Activated T-helper 2 cell treated with anti-CD3 and anti-CD28 coated beads, Interferon-gamma antibody, Interleukin-2, Interleukin-4, amounts not matched to agents 10 μg/mL and 5 μg/mL and 100 μg/mL, durations not matched to agents 14 hours and 24 hours and 36 hours (primary cell): ENCODE measurements around the gene PCBP3. TPM values are rescaled to one million over a fixed set of nuclear protein-coding genes. Genes with fewer than 3 reads are reported as not detected.
"Not testable (repeated sequence)": the region's sequence is repeated elsewhere in the genome, so short reads cannot be mapped to it uniquely, and the experiment has no call there.

Source experiments
- DNase-seq: peaks from one replicate; pipeline ENCODE4 v3.0.0; 2021; ENCODE audit warnings: low spot score
- H3K27ac Mint-ChIP-seq: one replicate; pipeline ENCODE4 v1.8.0; 2021; ENCODE audit warnings: mixed read lengths
- H3K27me3 Mint-ChIP-seq: one replicate; pipeline ENCODE4 v1.8.0; 2021; ENCODE audit warnings: low read depth, mixed read lengths
- H3K36me3 Mint-ChIP-seq: one replicate; pipeline ENCODE4 v1.8.0; 2021; ENCODE audit warnings: low read depth, mixed read lengths
- H3K4me1 Mint-ChIP-seq: one replicate; pipeline ENCODE4 v1.8.0; 2021; ENCODE audit warnings: low read depth, mixed read lengths
- H3K4me3 Mint-ChIP-seq: one replicate; pipeline ENCODE4 v1.8.0; 2021; ENCODE audit warnings: low read depth, mild to moderate bottlenecking, moderate library complexity, mixed read lengths
- H3K9me3 Mint-ChIP-seq: one replicate; pipeline ENCODE4 v1.8.0; 2021; ENCODE audit warnings: mixed read lengths
- intact Hi-C: fragments of 100-400 bp; cut with micrococcal nuclease; formaldehyde crosslinking; loops from one replicate; pipeline ENCODE4 v1.15.1; 2023
- total RNA-seq: library from RNA; stranded (reverse); gene quantifications from 2 replicates; pipeline ENCODE4 v1.2.3, GENCODE V29; 2022

PCBP3 gene
- total RNA-seq, 1 donor from 2014 or later: 6.9 TPM

DNA sequence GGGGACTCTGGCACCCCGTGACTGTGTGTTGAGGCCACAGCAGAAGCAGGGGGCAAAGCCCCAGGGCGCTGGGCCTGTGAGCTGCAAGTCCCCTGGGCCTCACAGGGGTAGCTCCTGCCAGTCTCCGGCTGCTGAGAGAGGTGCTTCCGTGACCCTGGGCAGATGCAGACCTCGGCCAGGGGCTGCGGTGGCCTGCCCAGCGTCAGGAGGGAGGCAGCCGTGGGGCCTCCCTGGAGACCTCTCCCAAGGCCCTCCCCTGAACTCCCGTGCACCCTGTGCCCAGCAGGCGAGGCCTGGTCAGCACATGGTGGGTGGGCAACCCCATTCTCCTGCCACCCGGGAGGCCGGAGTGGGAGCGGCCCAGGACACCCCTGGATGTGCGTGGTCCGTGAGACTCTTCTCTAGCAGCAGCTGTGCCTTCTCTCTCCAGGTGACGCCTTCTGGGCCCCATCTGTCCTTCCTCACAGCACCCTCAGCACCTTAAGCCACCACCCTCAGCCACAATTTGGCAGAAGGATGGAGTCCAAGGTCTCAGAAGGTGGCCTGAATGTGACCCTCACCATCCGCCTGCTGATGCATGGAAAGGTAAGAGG lies 252.3 kb downstream of the PCBP3 start:
- intact Hi-C loops: no loop called here
- Mint-ChIP-seq H3K4me1 (peaks cover 5% of the 10 kb centered on the region), H3K4me3 (no peak overlapping the region), H3K27ac (no peak overlapping the region), H3K27me3 (peaks cover 2% of the 10 kb centered on the region), H3K36me3 (no peaks in the 10 kb centered on the region), H3K9me3 (no peaks in the 10 kb centered on the region)
- DNase-seq: no peak

DNA sequence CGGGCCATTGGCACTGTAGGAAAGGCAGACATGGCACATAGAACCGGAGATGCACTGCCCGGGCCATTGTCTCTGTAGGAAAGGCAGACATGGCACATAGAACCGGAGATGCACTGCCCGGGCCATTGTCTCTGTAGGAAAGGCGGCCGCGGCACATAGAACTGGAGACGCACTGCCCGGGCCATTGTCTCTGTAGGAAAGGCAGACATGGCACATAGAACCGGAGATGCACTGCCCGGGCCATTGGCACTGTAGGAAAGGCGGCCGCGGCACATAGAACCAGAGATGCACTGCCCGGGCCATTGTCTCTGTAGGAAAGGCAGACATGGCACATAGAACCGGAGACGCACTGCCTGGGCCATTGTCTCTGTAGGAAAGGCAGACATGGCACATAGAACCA lies 252.9 kb downstream of the PCBP3 start:
- DNase-seq, H3K36me3 Mint-ChIP-seq, H3K4me3 Mint-ChIP-seq, intact Hi-C loops, H3K9me3 Mint-ChIP-seq, H3K27ac Mint-ChIP-seq, H3K4me1 Mint-ChIP-seq, H3K27me3 Mint-ChIP-seq: not testable (repeated sequence)

DNA sequence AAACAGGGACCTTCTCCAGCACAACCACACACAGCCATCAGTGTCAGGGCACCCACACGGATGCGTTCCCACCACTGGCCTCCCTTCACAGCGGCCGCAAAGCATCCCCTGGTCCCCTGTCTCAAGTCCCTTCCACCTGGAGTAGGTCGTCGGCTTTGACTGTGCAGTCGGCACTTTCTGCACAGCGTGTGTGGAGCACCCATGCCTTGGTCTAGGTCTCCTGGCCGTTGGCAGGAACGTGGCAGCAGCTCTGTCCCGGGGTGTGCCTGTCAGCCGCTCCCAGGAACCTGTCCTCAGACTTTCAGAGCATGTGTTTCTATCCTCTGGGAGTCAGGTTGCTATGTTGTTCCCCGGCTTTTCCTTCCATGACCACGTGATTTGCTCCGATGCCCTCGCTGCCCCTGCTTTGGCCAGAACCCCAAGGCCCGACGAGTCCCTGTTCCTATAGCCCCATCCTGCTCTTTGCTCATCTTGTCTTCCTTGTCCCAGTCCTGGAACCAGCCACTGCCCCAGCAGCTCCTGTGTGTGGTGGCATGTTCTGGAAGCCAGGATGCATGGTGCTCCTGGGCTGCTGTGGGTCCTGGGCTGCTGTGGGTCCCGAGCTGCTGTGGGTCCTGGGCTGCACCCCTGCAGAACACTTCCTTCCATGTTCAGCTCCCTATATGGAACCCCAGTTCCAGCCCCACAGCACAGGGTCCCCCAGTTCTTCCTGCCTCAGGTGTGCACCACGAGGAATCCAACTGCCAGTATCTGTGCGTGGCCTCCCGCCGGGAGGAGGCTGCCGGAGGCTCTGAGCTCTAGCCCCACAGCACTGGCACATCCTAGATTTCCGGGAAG lies 253.9 kb downstream of the PCBP3 start:
- H3K27me3 Mint-ChIP-seq: no peaks in the 10 kb centered on the region
- no peak for DNase-seq

DNA sequence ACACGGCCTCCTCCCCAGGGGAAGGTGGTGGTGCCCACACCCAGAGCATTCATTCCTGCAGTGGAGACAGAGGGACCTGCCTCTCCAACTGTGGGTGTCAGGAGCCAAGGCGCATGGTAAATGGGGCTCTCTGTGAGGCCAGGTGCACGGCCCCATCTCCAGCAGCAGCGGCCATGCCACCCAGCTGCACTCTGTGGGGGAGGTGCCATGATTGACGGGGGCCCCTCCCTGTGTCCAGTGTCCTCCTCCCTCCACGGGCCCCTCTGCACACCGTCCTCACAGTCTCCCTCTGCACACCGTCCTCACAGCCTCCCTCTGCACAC lies 254.5 kb downstream of the PCBP3 start:
- H3K4me1 Mint-ChIP-seq: no peaks in the 10 kb centered on the region
- intact Hi-C loops: no loop called here
- H3K36me3 Mint-ChIP-seq: no peaks in the 10 kb centered on the region
- no peak overlapping the region for H3K4me3 Mint-ChIP-seq
- no peaks in the 10 kb centered on the region for H3K27me3 Mint-ChIP-seq
- H3K9me3 Mint-ChIP-seq: no peaks in the 10 kb centered on the region
- H3K27ac Mint-ChIP-seq: no peak overlapping the region
- DNase-seq: no peak

More for the DNA sequence above, 253.9 kb downstream of the PCBP3 start:
- Mint-ChIP-seq H3K36me3 (no peaks in the 10 kb centered on the region), H3K4me3 (no peak overlapping the region), H3K4me1 (no peaks in the 10 kb centered on the region), H3K27ac (no peak overlapping the region), H3K9me3 (no peaks in the 10 kb centered on the region)
- intact Hi-C loops: no loop called here

DNA sequence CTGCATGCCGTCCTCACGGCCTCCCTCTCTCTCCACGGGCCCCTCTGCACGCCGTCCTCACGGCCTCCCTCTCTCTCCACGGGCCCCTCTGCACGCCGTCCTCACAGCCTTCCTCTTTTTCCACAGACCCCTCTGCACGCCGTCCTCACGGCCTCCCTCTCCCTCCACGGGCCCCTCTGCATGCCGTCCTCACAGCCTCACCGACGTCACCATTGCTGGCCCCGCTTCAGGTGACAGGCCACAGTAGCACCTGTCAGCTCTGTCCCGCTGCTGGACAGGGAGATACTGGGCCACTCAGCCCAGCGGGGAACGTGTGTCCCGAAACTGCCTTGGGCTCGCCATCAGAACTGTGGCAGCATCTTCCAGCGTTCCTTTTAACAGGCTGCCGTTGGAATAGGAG lies 255.3 kb downstream of the PCBP3 start:
- no peaks in the 10 kb centered on the region for H3K4me1 Mint-ChIP-seq
- intact Hi-C loops: no loop called here

DNA sequence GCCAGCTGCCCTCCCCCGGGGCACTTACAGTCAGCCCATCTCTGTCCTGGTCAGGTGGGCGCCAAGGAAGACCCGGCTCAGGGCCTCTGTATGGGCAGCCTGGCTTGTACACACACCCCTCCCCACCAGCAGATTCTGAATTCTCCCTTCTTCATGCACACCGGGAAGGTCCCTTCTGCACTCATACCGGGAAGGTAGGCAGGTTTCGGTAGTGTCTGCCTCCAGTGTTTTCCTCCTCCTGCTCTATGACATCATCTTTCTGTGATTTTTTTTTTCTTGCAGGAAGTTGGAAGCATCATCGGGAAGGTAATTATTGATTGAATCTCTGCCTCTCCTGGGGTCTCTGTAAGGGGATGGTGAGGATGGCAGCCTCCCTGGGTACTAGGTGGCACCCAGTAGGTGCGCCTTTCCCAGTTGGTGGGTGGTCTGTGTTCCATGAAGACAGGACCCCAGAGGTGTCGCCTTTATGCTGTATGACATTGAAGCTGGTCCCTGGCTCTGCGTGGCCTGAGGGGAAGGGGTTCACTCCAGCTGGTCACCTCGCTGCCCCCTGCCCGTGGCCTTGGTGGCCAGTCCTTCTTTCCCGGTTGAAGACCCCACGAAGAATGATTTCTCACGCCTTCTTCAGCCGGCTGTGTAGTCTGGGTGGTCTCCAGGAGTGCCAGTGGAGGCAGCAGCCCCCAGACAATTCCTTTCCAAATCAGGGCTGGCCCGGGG lies 255.9 kb downstream of the PCBP3 start:
- Mint-ChIP-seq H3K36me3 (no peaks in the 10 kb centered on the region), H3K27ac (no peak overlapping the region), H3K4me1 (no peaks in the 10 kb centered on the region), H3K9me3 (no peaks in the 10 kb centered on the region), H3K4me3 (no peak overlapping the region), H3K27me3 (no peaks in the 10 kb centered on the region)
- no peak for DNase-seq
- intact Hi-C loops: no loop called here

More for the DNA sequence above, 255.3 kb downstream of the PCBP3 start:
- no peak for DNase-seq
- no peaks in the 10 kb centered on the region for H3K9me3 Mint-ChIP-seq
- no peak overlapping the region for H3K27ac Mint-ChIP-seq
- H3K4me3 Mint-ChIP-seq: no peak overlapping the region
- no peaks in the 10 kb centered on the region for H3K36me3 Mint-ChIP-seq
- H3K27me3 Mint-ChIP-seq: no peaks in the 10 kb centered on the region

DNA sequence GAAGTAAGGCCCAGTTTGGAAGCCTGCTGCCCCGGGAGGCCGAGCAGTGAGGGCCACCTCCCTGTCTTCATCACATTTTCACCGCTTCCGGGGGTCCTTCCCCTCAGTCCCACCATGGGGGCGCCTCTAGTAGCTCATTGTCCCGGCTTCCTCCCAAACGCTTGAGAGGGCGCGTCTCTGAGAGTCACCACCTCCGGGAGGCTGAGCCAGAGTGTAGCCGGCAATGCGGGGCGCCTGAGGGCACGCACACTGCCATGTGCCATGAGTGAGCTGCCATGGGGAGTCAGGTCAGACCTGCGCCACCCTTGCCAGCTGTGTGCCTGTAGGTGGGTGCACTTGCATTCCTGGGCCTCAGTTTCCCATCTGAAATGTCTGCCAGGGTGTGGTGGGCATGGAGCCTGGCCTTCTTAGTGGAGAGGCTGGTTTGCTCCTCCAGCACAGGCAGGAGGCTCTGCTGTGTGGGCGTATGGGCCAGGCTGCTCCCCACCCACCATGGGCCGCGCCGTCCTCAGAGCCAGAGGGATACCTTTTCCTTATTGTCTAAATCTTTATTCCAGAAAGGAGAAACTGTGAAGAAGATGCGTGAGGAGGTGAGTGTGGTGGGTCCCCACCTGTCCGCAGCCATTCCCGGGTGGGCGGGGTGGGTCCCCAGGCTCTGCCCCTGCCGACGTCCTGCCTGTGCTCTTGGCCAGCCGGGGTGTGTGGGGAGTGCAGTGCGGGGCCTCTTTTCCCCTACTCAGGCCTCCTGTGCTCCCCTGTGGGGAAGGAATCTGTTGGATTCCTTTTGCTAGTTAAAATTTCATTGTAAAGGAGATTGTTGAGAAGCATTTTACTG lies 256.7 kb downstream of the PCBP3 start:
- H3K9me3 Mint-ChIP-seq: no peaks in the 10 kb centered on the region

DNA sequence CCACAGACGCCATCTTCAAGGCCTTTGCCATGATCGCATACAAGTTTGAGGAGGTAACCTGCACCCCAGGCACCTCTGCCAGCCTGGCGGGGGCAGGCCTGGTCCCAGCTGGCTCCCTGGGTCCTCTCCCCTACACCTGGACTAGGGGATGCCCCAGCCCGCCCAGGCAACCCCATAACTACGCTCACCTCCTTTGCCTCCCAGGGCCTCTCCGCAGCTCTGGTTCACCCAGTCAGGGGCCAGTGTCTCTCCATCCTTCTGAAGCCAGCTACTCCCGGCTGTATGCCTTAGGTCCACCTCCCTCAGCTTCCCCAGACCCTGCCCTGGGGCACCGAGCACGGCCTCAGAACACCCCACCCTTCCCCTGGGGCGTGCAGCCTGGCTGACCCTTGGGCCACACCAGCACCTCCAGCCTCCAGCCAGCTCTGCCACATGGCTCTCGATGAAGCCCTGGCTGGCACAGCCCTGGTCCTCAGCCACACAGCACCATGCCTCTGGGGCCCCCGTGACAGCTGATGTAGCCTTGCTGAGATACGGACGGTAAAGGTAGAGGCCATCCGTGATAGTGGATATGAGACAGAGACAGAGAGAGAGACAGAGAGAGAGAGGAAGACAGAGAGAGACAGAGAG lies 257.7 kb downstream of the PCBP3 start:
- Mint-ChIP-seq H3K4me1 (no peaks in the 10 kb centered on the region), H3K9me3 (no peaks in the 10 kb centered on the region), H3K4me3 (no peak overlapping the region), H3K36me3 (no peaks in the 10 kb centered on the region), H3K27me3 (no peaks in the 10 kb centered on the region), H3K27ac (no peak overlapping the region)
- DNase-seq: no peak
- intact Hi-C loops: no loop called here

More for the DNA sequence above, 256.7 kb downstream of the PCBP3 start:
- Mint-ChIP-seq H3K27me3 (no peaks in the 10 kb centered on the region), H3K4me1 (no peaks in the 10 kb centered on the region), H3K4me3 (no peak overlapping the region), H3K36me3 (no peaks in the 10 kb centered on the region), H3K27ac (no peak overlapping the region)
- no peak for DNase-seq
- intact Hi-C loops: no loop called here

DNA sequence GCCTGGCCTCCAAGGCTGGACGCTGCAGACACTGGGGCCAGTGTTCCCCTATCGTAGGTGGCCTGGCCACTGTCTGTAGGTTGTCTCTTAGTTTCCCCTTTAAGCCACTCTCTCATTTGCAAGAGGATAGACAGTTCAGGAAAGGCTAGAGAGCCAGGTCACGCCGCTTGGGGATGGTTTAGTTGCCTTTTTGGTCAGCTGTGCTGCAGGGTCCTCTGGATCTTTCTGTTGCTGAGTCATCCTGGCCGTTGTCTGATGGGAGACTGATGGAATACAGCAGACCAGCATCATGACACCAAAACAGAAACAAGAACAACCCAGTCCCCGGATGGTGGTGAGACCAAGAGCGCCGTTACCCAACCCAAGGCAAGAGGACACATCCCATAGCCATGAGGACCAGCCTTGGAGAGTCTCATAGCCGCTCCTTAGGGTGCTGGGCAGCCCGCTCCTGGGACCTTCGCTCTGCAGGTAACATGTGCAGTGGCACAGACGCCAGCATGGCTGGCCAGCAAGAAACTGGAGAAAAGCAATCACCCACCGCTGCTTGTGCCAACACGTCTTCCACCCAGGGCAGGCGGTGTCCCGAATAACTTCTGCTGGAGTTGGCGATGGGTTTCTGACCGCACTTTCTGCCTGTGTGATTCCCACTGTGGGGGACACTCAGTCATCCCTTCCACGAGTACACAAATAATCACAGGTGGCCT lies 258.9 kb downstream of the PCBP3 start:
- H3K36me3 Mint-ChIP-seq: no peaks in the 10 kb centered on the region
- H3K27me3 Mint-ChIP-seq: no peaks in the 10 kb centered on the region
- H3K4me1 Mint-ChIP-seq: no peaks in the 10 kb centered on the region
- intact Hi-C loops: no loop called here
- H3K4me3 Mint-ChIP-seq: no peak overlapping the region
- no peak overlapping the region for H3K27ac Mint-ChIP-seq
- H3K9me3 Mint-ChIP-seq: no peaks in the 10 kb centered on the region
- no peak for DNase-seq

DNA sequence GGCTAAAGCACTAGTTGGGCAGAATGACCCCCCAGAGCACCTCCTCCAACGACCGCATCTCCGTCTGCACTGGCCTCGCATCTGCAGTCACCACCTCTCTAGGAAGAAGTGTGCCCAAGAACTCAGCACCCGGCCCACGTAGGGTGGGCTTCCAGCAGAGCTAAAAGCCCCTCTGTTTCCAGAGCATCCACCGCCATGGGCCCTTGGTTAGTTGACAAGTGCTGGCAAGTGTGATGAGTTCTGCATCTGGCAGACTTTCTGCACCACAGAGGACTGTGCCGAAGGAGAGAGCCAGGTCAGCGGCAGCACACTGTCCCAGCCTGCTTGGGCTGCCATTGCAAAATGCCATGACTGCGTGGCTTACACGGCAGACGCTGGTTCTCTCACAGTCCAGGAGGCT lies 261.7 kb downstream of the PCBP3 start:
- H3K9me3 Mint-ChIP-seq: no peaks in the 10 kb centered on the region
- H3K27me3 Mint-ChIP-seq: no peaks in the 10 kb centered on the region
- no peaks in the 10 kb centered on the region for H3K4me1 Mint-ChIP-seq
- no peak overlapping the region for H3K4me3 Mint-ChIP-seq
- H3K27ac Mint-ChIP-seq: no peak overlapping the region
- DNase-seq: no peak
- H3K36me3 Mint-ChIP-seq: no peaks in the 10 kb centered on the region
- intact Hi-C loops: no loop called here

DNA sequence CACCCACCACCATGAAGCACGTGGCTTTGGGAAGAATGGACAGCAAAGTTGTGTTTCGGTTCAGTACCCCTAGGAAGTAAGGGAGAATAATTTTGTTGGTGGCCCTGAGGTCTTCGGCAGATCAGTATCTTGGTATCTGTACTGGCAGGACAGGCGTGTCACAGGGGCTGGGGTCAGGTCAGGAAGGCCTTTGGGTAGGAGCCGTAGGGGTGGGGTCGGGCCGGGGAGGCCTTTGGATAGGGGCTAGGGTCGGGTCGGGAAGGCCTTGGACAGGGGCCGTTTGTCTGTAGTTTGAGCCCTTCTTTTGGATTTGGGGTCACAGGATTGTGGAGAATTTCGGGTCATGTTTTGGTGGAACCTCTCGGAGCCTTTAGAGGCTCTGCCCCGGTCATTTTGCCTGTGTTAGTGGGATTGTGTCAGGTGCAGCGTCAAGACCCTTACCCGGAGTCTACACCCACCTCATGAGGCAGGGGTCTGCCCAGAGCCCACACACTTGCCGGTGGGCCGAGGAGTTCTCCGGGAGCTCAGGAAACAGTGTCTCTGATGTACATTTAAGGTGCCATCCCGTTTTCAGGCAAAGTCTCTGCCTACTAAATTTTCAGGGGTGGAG lies 262.8 kb downstream of the PCBP3 start:
- no peaks in the 10 kb centered on the region for H3K9me3 Mint-ChIP-seq
- H3K4me3 Mint-ChIP-seq: no peak overlapping the region
- intact Hi-C loops: no loop called here
- H3K36me3 Mint-ChIP-seq: no peaks in the 10 kb centered on the region
- no peak for DNase-seq
- H3K27ac Mint-ChIP-seq: no peak overlapping the region
- no peaks in the 10 kb centered on the region for H3K27me3 Mint-ChIP-seq
- no peaks in the 10 kb centered on the region for H3K4me1 Mint-ChIP-seq
